Activated CD8-positive, alpha-beta T cell treated with anti-CD3 and anti-CD28 coated beads for 36 hours (primary cell): Measurements from ENCODE around the gene C8B. TPM values are rescaled to one million over a fixed set of nuclear protein-coding genes. Genes with fewer than 3 reads are reported as not detected.

ENCODE experiments used
- ATAC-seq: fragments of 200-7000 bp; cut with Tn5 transposase; one replicate; pipeline ENCODE4 v1.10.0; 2021; ENCODE audit warnings: mild to moderate bottlenecking, moderate library complexity
- CTCF ChIA-PET: fragments of 350-600 bp; sonication (Branson Sonifier 250); formaldehyde crosslinking; loops from one replicate; lab custom pipeline; 2021; ENCODE audit warnings: antibody characterized with exemption; lab: Charles Lee
- POLR2A ChIA-PET: fragments of 350-600 bp; sonication (Branson Sonifier 250); formaldehyde crosslinking; loops from one replicate; lab custom pipeline; 2021; ENCODE audit warnings: antibody characterized with exemption; lab: Charles Lee
- DNase-seq: peaks from one replicate; pipeline ENCODE4 v3.0.0-alpha.2; 2020
- H3K27ac Mint-ChIP-seq: one replicate; pipeline ENCODE4 v1.8.0; 2021; ENCODE audit warnings: mild to moderate bottlenecking, mixed read lengths
- H3K27me3 Mint-ChIP-seq: one replicate; pipeline ENCODE4 v1.8.0; 2021; ENCODE audit warnings: mixed read lengths
- H3K36me3 Mint-ChIP-seq: one replicate; pipeline ENCODE4 v1.8.0; 2021; ENCODE audit warnings: low read depth, mixed read lengths
- H3K4me1 Mint-ChIP-seq: one replicate; pipeline ENCODE4 v1.8.0; 2021; ENCODE audit warnings: low read depth, mixed read lengths
- H3K4me3 Mint-ChIP-seq: one replicate; pipeline ENCODE4 v1.8.0; 2021; ENCODE audit warnings: mild to moderate bottlenecking, moderate library complexity, mixed read lengths
- H3K9me3 Mint-ChIP-seq: one replicate; pipeline ENCODE4 v1.8.0; 2021; ENCODE audit warnings: mixed read lengths
- CTCF ChIP-seq: fragments of 200-600 bp; IDR thresholded peaks from one replicate; pipeline ENCODE4 v1.8.0; 2022; ENCODE audit warnings: antibody characterized with exemption, mild to moderate bottlenecking
- intact Hi-C: fragments of 100-400 bp; cut with micrococcal nuclease; formaldehyde crosslinking; loops from one replicate; pipeline ENCODE4 v1.10.0; 2022
- total RNA-seq, 2 experiments: library from RNA; stranded (reverse); gene quantifications; one replicate each; pipeline ENCODE4 v1.2.3, GENCODE V29; 2021

C8B gene
- total RNA-seq, 2 experiments from 2014 or later, result not detected

GRCh38 chr1:56993475-56993874, 27.7 kb upstream of the C8B start:
- Mint-ChIP-seq H3K27me3 (peaks cover 8% of the 10 kb centered on the region), H3K4me1 (no peaks in the 10 kb centered on the region), H3K4me3 (no peak overlapping the region), H3K36me3 (no peaks in the 10 kb centered on the region), H3K27ac (no peak overlapping the region), H3K9me3 (no peaks in the 10 kb centered on the region)
- no peak for DNase-seq
- TF ChIP-seq CTCF, result no peak
- intact Hi-C loops, result no loop called here
- ATAC-seq, result no peak
- ChIA-PET CTCF (no interaction called here), POLR2A (no interaction called here)

- Mint-ChIP-seq H3K9me3 (no peaks in the 10 kb centered on the region), H3K4me1 (no peaks in the 10 kb centered on the region), H3K4me3 (no peak overlapping the region), H3K27ac (no peak overlapping the region), H3K27me3 (peaks cover 8% of the 10 kb centered on the region), H3K36me3 (no peaks in the 10 kb centered on the region)
- intact Hi-C loops, result no loop called here
- DNase-seq (no peak), ATAC-seq (no peak)
- CTCF ChIA-PET, result no interaction called here
- no peak for TF ChIP-seq CTCF
- POLR2A ChIA-PET, result no interaction called here
Observed at GRCh38 chr1:56992318-56993125, 26.7 kb upstream of the C8B start.

- Mint-ChIP-seq H3K4me1 (no peaks in the 10 kb centered on the region), H3K4me3 (no peak overlapping the region), H3K36me3 (no peaks in the 10 kb centered on the region), H3K9me3 (no peaks in the 10 kb centered on the region), H3K27ac (no peak overlapping the region), H3K27me3 (peaks cover 8% of the 10 kb centered on the region)
- DNase-seq (no peak), ATAC-seq (no peak)
- intact Hi-C loops, result no loop called here
- ChIA-PET CTCF (no interaction called here), POLR2A (no interaction called here)
- no peak for TF ChIP-seq CTCF
Observed at GRCh38 chr1:56991576-56991975, 25.8 kb upstream of the C8B start.

- no peak for ATAC-seq
- H3K4me3 Mint-ChIP-seq, result no peak overlapping the region
- ChIA-PET CTCF (no interaction called here), POLR2A (interaction anchor here (0.7 kb wide), 1 partner anchor 493 kb away, joined by 4 read pairs; no protein-coding TSS in a partner anchor)
- H3K27ac Mint-ChIP-seq, result no peak overlapping the region
- H3K36me3 Mint-ChIP-seq, result no peaks in the 10 kb centered on the region
- no peaks in the 10 kb centered on the region for H3K9me3 Mint-ChIP-seq
- intact Hi-C loops, result no loop called here
- no peak for TF ChIP-seq CTCF
- H3K4me1 Mint-ChIP-seq, result no peaks in the 10 kb centered on the region
- DNase-seq, result no peak
- H3K27me3 Mint-ChIP-seq, result peaks cover 3% of the 10 kb centered on the region
Observed at GRCh38 chr1:56986397-56986796, 20.6 kb upstream of the C8B start.

- no peak overlapping the region for H3K27ac Mint-ChIP-seq
- ChIA-PET POLR2A (no interaction called here), CTCF (no interaction called here)
- ATAC-seq (no peak), DNase-seq (no peak)
- H3K36me3 Mint-ChIP-seq, result no peaks in the 10 kb centered on the region
- intact Hi-C loops, result no loop called here
- H3K27me3 Mint-ChIP-seq, result peaks cover 2% of the 10 kb centered on the region
- no peak overlapping the region for H3K4me3 Mint-ChIP-seq
- H3K4me1 Mint-ChIP-seq, result no peaks in the 10 kb centered on the region
- H3K9me3 Mint-ChIP-seq, result no peaks in the 10 kb centered on the region
- TF ChIP-seq CTCF, result no peak
Observed at GRCh38 chr1:56985857-56986256, 20.0 kb upstream of the C8B start.
